AG08395 (cell line): ENCODE data around the gene CD226.

Experiments used
- DNase-seq: peaks from one replicate; pipeline ENCODE4 v3.0.0; 2012; ENCODE audit warnings: mixed read lengths, low spot score

CD226 gene

GRCh38 chr18:69814861-69815385, 132.8 kb downstream of the CD226 start:
- DNase-seq, result no peak

- DNase-seq, result no peak
These were observed 134.1 kb downstream of the CD226 start for GRCh38 chr18:69813559-69813958.

GRCh38 chr18:69808399-69808798, 139.3 kb downstream of the CD226 start:
- DNase-seq, result no peak

GRCh38 chr18:69804776-69805501, 142.7 kb downstream of the CD226 start:
- no peak for DNase-seq
